Measurements from ENCODE around the gene PHF23. TPM values are rescaled to one million over a fixed set of nuclear protein-coding genes. Genes with fewer than 3 reads are reported as not detected.
A peak's percentile ranks its signal among the peaks of the same experiment; 100 is the strongest.

PHF23 gene
- total RNA-seq, result 34.6 TPM

DNA sequence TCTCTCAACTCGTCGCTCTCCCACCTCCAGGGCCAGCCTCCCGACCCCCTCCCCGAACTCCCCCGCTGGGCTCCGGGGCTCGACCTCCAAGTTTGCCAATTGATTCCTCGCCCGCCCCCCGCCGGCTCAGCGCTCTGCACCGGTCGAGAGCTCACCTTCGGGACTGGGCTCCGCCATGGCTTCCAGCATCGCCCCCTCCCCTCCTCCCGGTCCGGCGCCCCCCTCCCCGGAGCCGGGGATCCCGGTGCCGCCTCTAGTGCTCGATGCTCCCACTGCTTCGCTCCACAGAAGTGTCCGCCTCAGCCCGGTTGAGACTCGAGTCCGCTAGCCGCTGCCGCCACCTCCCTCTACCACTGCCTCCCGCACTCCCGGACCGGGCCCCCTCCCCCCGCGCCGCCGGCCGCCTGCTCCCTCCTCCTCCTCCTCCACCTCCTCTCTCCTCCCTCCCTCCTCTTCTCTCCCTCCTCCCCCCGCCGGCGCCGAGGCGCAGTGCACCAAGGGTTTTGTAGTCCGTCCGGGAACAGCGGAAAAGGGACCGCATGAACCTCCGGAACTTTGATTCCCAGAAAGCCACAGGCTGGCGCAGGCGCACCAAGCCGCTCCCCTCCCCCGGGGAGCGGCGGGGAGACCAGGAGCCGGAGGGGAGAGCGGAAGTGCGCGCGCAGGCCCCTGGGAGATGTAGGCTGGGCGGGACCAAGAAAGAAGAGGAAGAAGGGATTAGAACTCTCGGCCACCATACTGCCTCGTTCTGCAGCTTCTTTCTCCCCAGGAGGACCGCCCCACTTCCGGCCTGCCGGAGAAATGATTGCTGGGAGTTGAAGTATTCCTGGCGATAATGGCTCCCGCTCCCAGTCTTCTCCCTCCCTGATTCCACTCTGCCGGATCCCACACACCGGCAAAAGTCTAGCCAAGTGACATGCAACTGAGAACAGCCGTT is at the start of gene PHF23:
TSS of gene PHF23 (minus strand) at position 367 of the 937 bp plus-strand sequence. CDS start at position 189, 178 bp downstream.
- DNase-seq (ENCODE audit: low spot score in 2 of 2) (peak; percentile 98), FAIRE-seq (peak; percentile 73)

DNA sequence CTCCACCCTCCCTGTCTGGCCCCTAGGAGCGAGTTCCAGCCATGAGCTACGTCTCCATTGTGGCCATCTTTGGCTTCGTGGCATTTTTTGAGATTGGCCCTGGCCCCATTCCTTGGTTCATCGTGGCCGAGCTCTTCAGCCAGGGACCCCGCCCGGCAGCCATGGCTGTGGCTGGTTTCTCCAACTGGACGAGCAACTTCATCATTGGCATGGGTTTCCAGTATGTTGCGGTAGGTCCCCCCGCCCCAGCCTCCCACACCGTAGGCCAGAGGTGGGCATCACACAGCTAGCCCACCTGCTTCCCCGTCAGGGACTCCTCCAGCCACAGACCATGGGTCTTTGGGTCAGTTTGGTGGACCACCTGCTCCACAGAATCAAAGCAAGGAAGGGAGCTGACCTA is 46.4 kb upstream of the PHF23 start:
- DNase-seq (ENCODE audit: low spot score in 2 of 2) (no peak), FAIRE-seq (no peak)

DNA sequence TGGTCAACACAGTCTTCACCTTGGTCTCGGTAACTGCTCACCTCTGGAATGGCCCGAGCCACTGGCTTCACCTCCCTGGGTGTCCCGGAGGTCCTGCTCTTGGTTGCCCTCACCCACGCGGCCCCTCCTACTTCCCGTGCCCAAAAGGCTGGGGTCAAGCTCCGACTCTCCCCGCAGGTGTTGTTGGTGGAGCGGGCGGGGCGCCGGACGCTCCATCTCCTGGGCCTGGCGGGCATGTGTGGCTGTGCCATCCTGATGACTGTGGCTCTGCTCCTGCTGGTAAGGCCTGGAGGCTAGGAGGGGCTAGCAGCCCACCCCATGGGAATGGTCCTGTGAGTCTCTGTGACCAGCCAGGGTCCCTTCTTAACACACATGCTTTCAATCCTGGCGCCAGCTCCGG is 45.7 kb upstream of the PHF23 start:
- FAIRE-seq, result no peak
- no peak for DNase-seq (ENCODE audit: low spot score in 2 of 2)

DNA sequence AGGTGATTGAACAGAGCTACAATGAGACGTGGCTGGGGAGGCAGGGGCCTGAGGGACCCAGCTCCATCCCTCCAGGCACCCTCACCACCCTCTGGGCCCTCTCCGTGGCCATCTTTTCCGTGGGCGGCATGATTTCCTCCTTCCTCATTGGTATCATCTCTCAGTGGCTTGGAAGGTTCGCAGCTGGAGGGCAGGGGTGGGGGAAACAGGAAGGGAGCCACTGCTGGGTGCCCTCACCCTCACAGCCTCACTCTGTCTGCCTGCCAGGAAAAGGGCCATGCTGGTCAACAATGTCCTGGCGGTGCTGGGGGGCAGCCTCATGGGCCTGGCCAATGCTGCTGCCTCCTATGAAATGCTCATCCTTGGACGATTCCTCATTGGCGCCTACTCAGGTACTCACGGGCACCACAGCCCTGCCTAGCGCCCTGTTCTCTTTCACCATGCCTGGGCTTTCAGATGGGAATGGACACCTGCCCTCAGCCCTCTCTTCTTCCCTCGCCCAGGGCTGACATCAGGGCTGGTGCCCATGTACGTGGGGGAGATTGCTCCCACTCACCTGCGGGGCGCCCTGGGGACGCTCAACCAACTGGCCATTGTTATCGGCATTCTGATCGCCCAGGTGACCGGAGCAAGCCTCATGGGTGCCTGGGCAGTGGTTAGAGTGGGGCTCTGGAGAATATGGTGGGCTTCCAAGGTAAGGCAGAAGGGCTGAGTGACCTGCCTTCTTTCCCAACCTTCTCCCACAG is 44.4 kb upstream of the PHF23 start:
- FAIRE-seq (no peak), DNase-seq (ENCODE audit: low spot score in 2 of 2) (no peak)

DNA sequence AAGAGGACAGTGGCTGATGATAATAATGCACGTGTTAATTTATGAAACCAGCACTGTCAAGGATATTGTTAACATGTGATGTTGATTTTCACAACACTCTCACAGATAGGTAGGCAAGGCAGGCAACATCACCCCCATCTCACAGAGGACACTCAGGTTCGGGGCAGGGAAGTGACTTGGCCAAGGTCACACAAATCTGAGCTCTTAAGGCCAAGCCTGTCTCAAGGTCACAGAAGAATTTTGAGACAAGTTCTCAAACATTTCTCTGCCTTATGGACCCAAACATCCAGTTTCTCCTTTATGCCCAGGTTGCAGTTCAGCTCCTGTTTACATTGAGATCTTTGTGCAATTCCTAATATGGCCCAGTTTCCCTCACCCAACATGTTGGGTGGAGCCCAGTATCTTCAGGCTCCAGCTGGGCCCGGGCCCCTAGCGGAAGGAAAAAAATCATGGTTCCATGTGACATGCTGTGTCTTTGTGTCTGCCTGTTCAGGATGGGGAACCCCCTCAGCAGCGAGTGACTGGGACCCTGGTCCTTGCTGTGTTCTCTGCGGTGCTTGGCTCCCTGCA is 43.6 kb upstream of the PHF23 start:
- DNase-seq (ENCODE audit: low spot score in 2 of 2) (peak in 1 of 2 donors; percentile 17), FAIRE-seq (no peak)

DNA sequence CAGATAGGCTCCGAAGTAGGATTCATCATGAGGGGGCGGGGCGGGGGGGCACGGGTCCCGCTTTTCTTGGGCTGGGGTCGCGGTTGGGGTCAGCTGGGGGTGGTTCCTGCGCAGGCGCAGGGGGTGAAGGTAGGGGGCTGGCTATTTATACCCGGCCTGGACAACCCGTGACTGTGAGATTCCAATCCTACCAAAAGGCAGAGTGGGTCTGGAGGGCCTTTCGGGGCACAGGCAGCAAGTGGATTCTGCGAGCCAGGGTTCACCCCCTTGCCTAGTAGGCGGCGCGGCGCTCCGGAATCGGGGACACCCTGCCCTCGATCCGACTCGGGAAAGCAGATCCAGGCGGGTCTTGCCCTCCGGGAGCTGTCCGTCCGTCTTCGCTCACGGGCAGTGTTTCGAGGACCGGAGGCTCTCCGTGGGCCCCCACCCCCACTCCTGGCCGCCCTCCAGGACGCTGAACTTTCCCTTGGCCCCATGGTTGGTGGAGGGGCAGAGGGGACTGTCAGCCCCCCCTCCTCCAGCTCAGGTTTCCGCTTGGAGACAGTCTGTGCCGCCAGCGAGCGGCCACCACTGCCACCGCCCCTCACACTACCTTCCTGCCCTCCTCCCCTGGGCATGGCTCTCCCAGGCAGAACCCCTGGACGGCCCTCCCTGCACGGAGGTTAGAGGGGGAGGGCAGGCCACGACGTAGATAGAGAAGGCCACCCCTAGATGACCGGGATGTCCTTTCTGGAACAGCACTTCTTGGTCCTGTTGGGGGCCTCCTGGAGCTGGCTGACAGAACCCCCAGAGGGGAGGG is 42.9 kb upstream of the PHF23 start:
- FAIRE-seq, result no peak
- DNase-seq (ENCODE audit: low spot score in 2 of 2), result peak in 1 of 2 donors; percentile 35

DNA sequence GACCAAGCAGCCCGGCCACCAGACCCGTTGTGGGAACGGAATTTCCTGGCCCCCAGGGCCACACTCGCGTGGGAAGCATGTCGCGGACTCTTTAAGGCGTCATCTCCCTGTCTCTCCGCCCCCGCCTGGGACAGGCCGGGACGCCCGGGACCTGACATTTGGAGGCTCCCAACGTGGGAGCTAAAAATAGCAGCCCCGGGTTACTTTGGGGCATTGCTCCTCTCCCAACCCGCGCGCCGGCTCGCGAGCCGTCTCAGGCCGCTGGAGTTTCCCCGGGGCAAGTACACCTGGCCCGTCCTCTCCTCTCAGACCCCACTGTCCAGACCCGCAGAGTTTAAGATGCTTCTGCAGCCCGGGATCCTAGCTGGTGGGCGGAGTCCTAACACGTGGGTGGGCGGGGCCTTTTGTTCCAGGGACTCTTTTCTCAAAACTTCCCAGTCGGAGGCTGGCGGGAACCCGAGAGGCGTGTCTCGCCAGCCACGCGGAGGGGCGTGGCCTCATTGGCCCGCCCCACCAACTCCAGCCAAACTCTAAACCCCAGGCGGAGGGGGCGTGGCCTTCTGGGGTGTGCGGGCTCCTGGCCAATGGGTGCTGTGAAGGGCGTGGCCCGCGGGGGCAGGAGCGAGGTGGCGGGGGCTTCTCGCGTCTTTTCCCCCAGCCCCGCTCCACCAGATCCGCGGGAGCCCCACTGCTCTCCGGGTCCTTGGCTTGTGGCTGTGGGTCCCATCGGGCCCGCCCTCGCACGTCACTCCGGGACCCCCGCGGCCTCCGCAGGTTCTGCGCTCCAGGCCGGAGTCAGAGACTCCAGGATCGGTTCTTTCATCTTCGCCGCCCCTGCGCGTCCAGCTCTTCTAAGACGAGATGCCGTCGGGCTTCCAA is 42.1 kb upstream of the PHF23 start, which contains the start of gene SLC2A4:
TSS of gene SLC2A4 (plus strand) at position 645 of the 879 bp plus-strand sequence. CDS start at position 862, 217 bp downstream.
- FAIRE-seq (no peak), DNase-seq (ENCODE audit: low spot score in 2 of 2) (peak; percentile 85 to 98)

DNA sequence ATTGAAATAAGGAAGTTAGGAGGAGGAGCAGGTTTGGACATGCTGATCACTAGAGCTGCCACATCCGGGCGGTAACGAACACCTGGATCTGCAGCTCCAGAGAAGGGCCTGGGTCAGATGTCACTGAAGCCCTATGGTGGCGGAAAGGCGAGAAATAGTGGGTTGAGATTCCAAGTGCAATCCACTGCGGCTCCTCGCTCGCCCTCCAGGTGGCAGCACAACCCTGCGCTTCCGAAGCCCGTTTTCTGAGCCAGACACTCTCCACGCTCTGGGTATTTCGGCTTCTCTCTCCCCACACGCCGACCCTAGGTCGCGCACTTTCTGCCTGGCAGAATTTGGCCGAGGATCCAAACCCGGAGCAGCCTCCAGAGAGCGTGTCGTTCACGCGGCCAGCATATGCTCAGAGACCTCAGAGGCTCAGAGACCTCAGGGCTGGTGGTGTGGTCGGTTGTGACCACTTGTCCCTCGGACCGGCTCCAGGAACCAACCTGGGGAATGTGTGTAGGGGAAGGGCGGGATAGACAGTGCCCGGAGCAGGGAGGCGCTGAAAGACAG is 41.3 kb upstream of the PHF23 start:
- FAIRE-seq (no peak), DNase-seq (ENCODE audit: low spot score in 2 of 2) (peak; percentile 88 to 95)

DNA sequence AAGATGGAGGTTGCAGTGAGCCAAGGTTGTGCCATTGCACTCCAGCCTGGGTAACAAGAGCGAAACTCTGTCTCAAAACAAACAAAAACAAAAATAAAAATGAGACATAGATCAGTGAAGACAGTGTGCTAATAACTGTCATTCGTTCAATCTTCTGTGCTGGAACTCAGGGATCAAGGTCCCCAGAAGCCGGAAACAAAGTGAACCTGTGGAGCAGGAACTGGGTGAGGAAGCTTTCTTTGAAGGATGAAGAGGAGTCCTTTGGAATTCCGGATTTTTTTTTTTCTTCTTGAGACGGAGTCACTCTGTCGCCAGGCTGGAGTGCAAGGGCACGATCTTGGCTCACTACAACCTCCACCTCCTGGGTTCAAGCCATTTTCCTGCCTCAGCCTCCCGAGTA is 40.2 kb upstream of the PHF23 start:
- FAIRE-seq (no peak), DNase-seq (ENCODE audit: low spot score in 2 of 2) (peak in 1 of 2 donors; percentile 6)

DNA sequence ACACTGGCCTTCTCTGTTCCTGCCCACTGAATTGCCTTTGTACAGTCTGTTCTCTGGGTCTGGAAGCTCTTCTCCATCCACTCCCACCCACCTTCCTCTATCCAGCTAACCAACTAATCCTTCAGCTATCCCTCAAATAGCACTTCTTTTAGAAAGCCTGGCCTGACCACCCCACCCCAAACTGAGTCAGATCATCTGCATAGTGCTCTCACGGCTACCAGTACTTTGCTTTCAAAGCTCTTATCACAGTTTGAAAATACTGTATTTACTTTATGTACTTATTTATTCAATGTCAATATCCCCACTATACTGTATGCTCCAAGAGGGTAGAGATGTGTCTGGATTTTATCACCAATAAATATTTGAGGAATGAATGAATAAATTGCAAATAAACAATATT is 27.5 kb upstream of the PHF23 start:
- FAIRE-seq, result no peak
- DNase-seq (ENCODE audit: low spot score in 2 of 2), result no peak

DNA sequence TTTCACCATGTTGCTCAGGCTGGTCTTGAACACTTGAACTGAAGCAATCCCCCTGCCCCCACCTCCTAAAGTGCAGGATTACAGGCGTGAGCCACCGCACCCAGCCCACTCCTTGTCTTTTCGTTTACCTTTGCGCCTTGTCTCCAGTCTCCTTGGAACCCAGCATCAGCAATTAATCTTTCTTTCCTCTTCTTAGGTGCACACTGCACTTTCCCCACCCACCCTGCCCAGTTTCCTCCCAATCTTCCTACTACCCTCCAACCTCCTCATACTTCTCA is 24.5 kb upstream of the PHF23 start:
- FAIRE-seq (no peak), DNase-seq (ENCODE audit: low spot score in 2 of 2) (no peak)

DNA sequence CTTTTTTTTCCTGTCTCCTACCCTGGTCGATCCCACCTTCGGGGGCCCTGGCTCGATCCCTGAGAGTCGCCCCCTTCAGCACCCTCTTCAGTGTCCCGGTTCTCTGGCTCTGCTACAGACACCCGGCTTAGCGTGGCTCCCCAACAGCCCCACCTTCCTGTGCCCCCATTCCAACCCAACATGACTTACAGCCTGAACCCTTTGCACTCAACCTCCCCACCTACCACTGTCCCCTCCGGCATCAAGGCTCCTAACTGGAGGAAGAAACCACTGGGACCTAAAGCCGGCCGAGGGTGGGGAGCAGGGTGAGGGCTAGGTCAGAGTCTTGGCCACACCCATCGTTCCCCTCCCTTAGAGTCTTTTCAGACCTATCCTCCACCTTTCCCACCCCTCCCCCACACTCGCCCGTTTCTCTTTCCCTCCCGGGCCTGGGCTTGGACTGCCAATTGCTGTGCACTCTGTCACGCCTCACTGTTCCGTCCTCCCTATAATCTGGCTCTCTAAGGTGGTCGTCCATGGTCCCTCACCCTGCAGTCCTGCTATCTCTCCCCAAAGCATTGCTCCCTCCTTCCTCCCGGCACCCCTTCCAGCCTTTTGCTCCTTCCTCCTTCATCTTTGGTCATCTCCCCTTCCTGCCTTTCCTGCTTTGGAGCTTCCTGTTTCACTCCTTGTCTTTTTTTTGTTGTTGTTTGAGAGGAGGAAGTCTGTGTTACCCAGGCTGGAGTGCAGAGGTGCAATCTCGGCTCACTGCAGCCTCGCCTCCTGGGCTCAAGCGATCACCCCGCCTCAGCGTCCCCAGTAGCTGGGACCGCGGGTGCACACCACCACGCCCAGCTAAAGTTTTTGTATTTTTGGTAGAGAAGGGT is 23.9 kb upstream of the PHF23 start:
- DNase-seq (ENCODE audit: low spot score in 2 of 2), result no peak
- no peak for FAIRE-seq

DNA sequence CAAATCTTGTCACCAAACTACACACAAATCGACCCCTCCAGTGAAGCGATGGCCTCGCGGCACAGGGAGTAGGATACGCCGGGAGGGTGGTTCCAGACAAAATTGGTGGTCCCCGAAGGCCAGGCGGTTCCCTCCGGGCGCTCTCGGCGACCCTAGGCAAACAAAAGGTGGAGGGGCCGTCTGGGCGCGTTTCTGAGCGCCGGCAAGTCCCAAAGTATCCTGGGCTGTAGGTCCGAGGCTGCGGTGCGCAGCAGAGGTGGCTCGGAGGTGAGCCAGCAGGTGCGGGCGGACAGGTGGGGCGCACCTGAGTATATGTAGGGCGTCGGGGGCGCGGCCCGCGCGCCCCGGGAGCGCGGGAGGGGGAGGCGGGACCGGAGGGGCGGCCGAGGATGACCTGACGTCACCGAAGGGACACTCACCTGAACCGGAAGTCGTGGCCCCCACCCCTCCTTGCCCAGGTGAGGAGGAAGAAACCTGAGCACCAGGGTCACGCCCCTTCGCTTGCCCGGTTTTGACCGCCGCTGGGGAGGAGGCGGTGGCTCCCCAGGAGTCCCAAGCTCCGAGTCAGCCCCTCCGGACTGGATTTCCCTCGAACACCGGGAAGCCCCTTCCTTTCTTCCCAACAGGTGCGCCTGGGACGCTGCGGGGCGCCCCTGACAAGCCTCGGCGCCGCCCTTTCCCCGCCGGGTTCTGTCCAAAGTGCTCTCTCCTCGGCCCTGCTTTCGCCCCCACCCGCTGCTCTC is 23.1 kb upstream of the PHF23 start, which contains the start of gene CLDN7:
TSS of gene CLDN7 (minus strand) at position 287 of the 743 bp plus-strand sequence. CDS start 435 bp downstream, outside the sequence.
- DNase-seq (ENCODE audit: low spot score in 2 of 2) (no peak), FAIRE-seq (no peak)

DNA sequence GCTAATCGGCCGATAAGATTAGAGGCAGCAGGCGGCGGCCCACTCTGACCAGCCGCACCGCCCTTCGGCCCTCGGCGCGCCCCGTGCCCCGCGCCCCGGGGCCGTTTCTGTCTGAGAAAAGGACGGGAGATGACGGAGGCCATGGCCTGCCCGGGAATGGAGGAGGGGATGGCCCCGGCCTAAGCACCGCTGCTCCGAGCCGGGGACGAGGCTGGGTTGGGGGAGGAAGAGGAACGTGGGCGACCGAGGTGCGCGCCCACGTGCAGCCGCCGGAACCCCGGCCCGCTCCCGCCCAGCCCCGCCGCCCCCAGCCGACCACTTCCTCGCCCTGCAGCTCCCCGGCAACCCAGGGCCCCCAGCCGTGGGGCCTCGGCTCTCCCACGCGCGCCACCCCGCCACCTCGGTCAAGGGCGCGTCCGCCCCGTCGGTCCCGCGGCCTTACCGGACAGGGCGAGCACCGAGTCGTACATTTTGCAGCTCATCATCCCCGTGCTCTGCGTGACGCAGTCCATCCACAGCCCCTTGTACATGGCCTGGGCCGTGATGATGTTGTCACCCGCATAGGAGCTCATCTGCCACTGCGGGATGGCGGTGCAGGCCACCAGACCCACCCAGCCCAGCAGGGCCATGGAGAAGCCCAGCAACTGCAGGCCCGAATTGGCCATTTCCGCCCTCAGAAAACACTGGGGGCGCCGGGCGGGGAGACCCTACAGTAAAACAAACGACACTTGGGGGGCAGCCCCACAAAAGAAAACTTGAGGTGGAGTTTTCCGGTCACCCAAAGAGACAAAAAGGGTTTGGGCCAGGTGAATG is 22.3 kb upstream of the PHF23 start:
- DNase-seq (ENCODE audit: low spot score in 2 of 2), result no peak
- FAIRE-seq, result no peak

DNA sequence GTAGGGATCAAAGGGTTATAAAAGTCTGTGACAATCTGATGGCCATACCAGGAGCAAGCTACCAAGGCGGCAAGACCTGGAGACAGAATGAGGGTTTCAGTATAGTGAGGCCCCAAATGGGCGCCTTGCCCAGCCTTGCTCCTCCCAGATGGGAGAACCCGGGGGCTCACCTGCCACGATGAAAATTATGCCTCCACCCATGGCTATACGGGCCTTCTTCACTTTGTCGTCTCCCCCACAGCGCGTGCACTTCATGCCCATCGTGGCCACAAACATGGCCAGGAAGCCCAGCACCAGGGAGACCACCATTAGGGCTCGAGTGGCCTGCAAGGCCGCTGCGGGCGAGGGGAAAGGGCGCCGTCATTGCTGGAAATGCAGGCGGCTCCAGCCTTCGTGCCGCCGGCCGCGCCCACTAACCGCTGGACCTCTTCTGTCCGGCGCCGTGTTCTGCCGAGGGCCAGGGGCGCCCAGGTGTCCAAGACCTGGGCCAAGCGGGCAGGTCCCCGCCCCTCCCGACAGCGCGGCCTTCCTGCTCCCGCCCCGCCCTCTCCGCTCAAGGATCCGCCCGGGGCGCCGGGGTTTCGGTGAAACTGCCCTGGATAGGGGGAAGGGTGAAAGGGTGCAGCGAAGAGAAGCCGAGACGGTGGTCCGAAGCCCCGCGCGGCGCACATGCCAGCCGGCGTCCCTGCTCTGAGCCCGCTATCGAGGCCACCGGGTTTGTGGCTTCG is 21.6 kb upstream of the PHF23 start:
- FAIRE-seq, result no peak
- no peak for DNase-seq (ENCODE audit: low spot score in 2 of 2)

DNA sequence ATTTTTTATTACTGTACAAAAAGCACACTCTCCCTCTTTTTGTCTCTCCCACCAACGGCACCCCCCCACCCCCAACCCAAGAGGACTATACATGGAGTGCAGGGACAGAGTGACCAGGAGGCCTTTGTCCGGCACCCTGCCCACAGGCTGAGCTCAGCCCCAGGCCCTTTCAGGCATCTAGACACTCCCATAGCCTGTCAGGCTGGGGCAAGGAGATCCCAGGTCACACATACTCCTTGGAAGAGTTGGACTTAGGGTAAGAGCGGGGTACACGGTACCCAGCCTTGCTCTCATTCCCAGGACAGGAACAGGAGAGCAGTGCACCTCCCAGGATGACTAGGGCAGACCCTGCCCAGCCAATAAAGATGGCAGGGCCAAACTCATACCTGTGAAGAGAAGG is 20.9 kb upstream of the PHF23 start:
- DNase-seq (ENCODE audit: low spot score in 2 of 2), result no peak
- no peak for FAIRE-seq
